HepG2 (cell line): ENCODE data around the gene DSTN. TPM values are rescaled to one million over a fixed set of nuclear protein-coding genes. Genes with fewer than 3 reads are reported as not detected.

Source experiments
- ESRRA ChIP-seq: sonication (generic); formaldehyde crosslinking; IDR thresholded peaks from 2 replicates; pipeline ENCODE4 v1.5.1; 2020; ENCODE audit warnings: mild to moderate bottlenecking, low read depth, missing genetic modification reagents
- ETS1 ChIP-seq: sonication (generic); formaldehyde crosslinking; IDR thresholded peaks from 2 replicates; pipeline ENCODE4 v1.4.0; 2020; ENCODE audit warnings: missing genetic modification reagents
- GFI1 ChIP-seq: sonication (generic); formaldehyde crosslinking; IDR thresholded peaks from 2 replicates; pipeline ENCODE4 v1.5.0; 2020; ENCODE audit warnings: missing genetic modification reagents, mild to moderate bottlenecking, borderline replicate concordance
- HBP1 ChIP-seq: IDR thresholded peaks from 2 replicates; pipeline ENCODE4 v1.6.1; 2016; ENCODE audit warnings: low read depth, control low read depth
- JARID2 ChIP-seq: sonication (generic); formaldehyde crosslinking; IDR thresholded peaks from 2 replicates; pipeline ENCODE4 v1.8.1; 2023; ENCODE audit warnings: missing genetic modification reagents, inconsistent platforms; ENCODE audit not compliant: insufficient replicate concordance
- KDM1A ChIP-seq: IDR thresholded peaks from 2 replicates; pipeline ENCODE4 v1.6.1; 2016; ENCODE audit warnings: missing compliant biosample characterization
- MLXIP ChIP-seq: sonication (generic); formaldehyde crosslinking; IDR thresholded peaks from 2 replicates; pipeline ENCODE4 v1.9.0; 2021; ENCODE audit warnings: missing genetic modification reagents, borderline replicate concordance
- MYC ChIP-seq: sonication (generic); formaldehyde crosslinking; IDR thresholded peaks from 2 replicates; pipeline ENCODE4 v1.9.0; 2021; ENCODE audit warnings: missing genetic modification reagents, borderline replicate concordance
- NCOA2 ChIP-seq: sonication (generic); formaldehyde crosslinking; IDR thresholded peaks from 2 replicates; pipeline ENCODE4 v1.8.0; 2022; ENCODE audit warnings: inconsistent platforms
- PAX8 ChIP-seq: sonication (generic); formaldehyde crosslinking; IDR thresholded peaks from 2 replicates; pipeline ENCODE4 v1.8.0; 2022; ENCODE audit warnings: mild to moderate bottlenecking, missing genetic modification reagents, borderline replicate concordance
- POLR2G ChIP-seq: fragments of 200-400 bp; formaldehyde crosslinking; IDR thresholded peaks from 2 replicates; pipeline ENCODE4 v1.6.1; 2018; ENCODE audit warnings: mild to moderate bottlenecking, low read depth, low read length, moderate library complexity
- REPIN1 ChIP-seq: sonication (generic); formaldehyde crosslinking; IDR thresholded peaks from 2 replicates; pipeline ENCODE4 v1.8.0; 2022; ENCODE audit warnings: missing genetic modification reagents, low read depth, mild to moderate bottlenecking, borderline replicate concordance
- RFXAP ChIP-seq: sonication (generic); formaldehyde crosslinking; IDR thresholded peaks from 2 replicates; pipeline ENCODE4 v1.4.0; 2020; ENCODE audit warnings: missing genetic modification reagents, borderline replicate concordance
- TBL1XR1 ChIP-seq: fragments of 150-350 bp; IDR thresholded peaks from 2 replicates; pipeline ENCODE4 v1.6.1; 2014; ENCODE audit warnings: borderline replicate concordance, low read length; ENCODE audit not compliant: partially characterized antibody
- TMF1 ChIP-seq: sonication (generic); formaldehyde crosslinking; IDR thresholded peaks from 2 replicates; pipeline ENCODE4 v1.8.1; 2022; ENCODE audit warnings: low read depth, missing genetic modification reagents
- XBP1 ChIP-seq: sonication (generic); formaldehyde crosslinking; IDR thresholded peaks from 2 replicates; pipeline ENCODE4 v1.5.0; 2020; ENCODE audit warnings: missing genetic modification reagents
- ZBTB38 ChIP-seq: sonication (generic); formaldehyde crosslinking; IDR thresholded peaks from 2 replicates; pipeline ENCODE4 v1.5.1; 2020; ENCODE audit warnings: mild to moderate bottlenecking, missing genetic modification reagents
- ZBTB39 ChIP-seq: sonication (generic); formaldehyde crosslinking; IDR thresholded peaks from 2 replicates; pipeline ENCODE4 v1.5.0; 2020; ENCODE audit warnings: missing genetic modification reagents
- ZBTB43 ChIP-seq: sonication (generic); formaldehyde crosslinking; conservative IDR thresholded peaks from 2 replicates; pipeline ENCODE4 v1.4.0; 2020; ENCODE audit warnings: missing genetic modification reagents
- ZNF382 ChIP-seq: sonication (generic); formaldehyde crosslinking; IDR thresholded peaks from 2 replicates; pipeline ENCODE4 v1.5.0; 2020; ENCODE audit warnings: missing genetic modification reagents, mild to moderate bottlenecking, borderline replicate concordance
- ZNF629 ChIP-seq: sonication (generic); formaldehyde crosslinking; conservative IDR thresholded peaks from 2 replicates; pipeline ENCODE4 v1.5.0; 2020; ENCODE audit warnings: missing genetic modification reagents
- ZNF883 ChIP-seq: sonication (generic); formaldehyde crosslinking; IDR thresholded peaks from 2 replicates; pipeline ENCODE4 v1.5.1; 2020; ENCODE audit warnings: mild to moderate bottlenecking, missing genetic modification reagents; ENCODE audit errors: not compliant biosample characterization
- polyA plus RNA-seq, 8 experiments: library from polyadenylated mRNA; depleted of rRNA in 3 of 8; stranded (reverse) in 7 of 8; unstranded in 1 of 8; fragments of >200 nt; fragmentation: Illumina TruSeq in 4 of 8; extraction: Trizol in 4 of 8; gene quantifications; 2 replicates each; pipeline versions ENCODE4 v1.2.1 to v1.2.3, GENCODE V29; 2011 to 2016; ENCODE audit warnings: low read depth in 4 of 8, missing spikeins in 1 of 8, mixed read lengths in 1 of 8; ENCODE audit not compliant: insufficient read depth in 1 of 8
- total RNA-seq, 5 experiments: library from RNA; depleted of rRNA; stranded (reverse); fragments of >200 nt; fragmentation: Illumina TruSeq; extraction: Trizol; gene quantifications; 2 replicates each; pipeline ENCODE4 v1.2.3, GENCODE V29; 2016; ENCODE audit warnings: low read depth in 1 of 5

DSTN gene
- total and polyA plus RNA-seq, 2 of the 13 experiments (the other 11 are each of a cell fraction or from before 2014, with no cell fraction given) = 27.6 to 106 TPM

GRCh38 chr20:17611290-17611539 is 41.3 kb downstream of the DSTN start (continued):
- TF ChIP-seq ZBTB39 (CRISPR knock-in tag) (0 out of 2 replicates have a peak, but pooled peaks have one; percentile 35), RFXAP (CRISPR knock-in tag) (peak; percentile 56; the same call in 1 of the 2 replicates), REPIN1 (CRISPR knock-in tag) (no peak), ZNF629 (0 out of 2 replicates have a peak, but pooled peaks have one; percentile 9), HBP1 (CRISPR knock-in tag) (no peak), PAX8 (CRISPR knock-in tag) (no peak), ZBTB43 (CRISPR knock-in tag) (no peak), JARID2 (CRISPR knock-in tag) (no peak), ZNF382 (CRISPR knock-in tag) (no peak), KDM1A (CRISPR knock-in tag) (no peak), ETS1 (CRISPR knock-in tag) (no peak), XBP1 (CRISPR knock-in tag) (no peak), ZNF883 (CRISPR knock-in tag) (no peak), TBL1XR1 (no peak), NCOA2 (CRISPR knock-in tag) (no peak), ZBTB38 (CRISPR knock-in tag) (no peak), POLR2G (no peak; the same call in 1 of the 2 replicates), MYC (CRISPR knock-in tag) (0 out of 2 replicates have a peak, but pooled peaks have one; percentile 50), ESRRA (CRISPR knock-in tag) (0 out of 2 replicates have a peak, but pooled peaks have one; percentile 15), TMF1 (CRISPR knock-in tag) (no peak), MLXIP (CRISPR knock-in tag) (no peak), GFI1 (CRISPR knock-in tag) (0 out of 2 replicates have a peak, but pooled peaks have one; percentile 17)
